ENCODE measurements around the gene RBPJ.
A peak's percentile ranks its signal among the peaks of the same experiment; 100 is the strongest.

Gene RBPJ

DNA sequence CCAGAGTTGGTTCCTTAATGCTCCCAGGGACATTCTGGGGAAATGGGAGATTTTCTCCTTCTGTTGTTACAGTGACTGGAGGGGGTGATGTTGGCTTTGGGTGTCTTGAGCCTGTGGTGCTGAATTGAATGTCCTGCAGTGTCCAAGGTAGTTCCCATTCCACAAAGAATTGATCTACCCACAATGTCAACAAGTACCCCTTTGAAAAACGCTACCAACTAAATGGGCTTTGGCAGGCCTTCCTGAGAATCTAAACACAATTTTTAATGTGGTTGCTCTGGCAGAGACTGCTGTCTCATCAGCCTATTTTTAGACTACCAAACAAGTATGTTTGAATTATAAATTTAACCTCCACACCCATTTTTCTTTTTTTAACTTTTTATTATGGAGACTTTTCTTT, 100.1 kb downstream of the RBPJ start:
- DNase-seq (no peak), ATAC-seq (no peak)

DNA sequence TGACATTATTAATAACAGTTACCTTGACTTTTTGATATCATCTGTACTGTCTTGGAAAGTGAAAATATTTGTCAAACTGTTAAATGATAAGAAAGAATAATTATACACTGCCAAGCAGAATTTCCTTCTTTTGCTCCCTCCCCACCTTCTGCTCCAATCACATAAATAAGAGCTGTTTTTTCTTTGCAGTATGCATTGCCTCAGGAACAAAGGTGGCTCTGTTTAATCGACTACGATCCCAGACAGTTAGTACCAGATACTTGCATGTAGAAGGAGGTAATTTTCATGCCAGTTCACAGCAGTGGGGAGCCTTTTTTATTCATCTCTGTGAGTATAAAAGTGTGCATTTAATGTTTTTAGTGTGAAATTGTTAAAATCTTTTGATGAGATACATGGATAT, 103.3 kb downstream of the RBPJ start:
- ATAC-seq: no peak
- no peak for DNase-seq

DNA sequence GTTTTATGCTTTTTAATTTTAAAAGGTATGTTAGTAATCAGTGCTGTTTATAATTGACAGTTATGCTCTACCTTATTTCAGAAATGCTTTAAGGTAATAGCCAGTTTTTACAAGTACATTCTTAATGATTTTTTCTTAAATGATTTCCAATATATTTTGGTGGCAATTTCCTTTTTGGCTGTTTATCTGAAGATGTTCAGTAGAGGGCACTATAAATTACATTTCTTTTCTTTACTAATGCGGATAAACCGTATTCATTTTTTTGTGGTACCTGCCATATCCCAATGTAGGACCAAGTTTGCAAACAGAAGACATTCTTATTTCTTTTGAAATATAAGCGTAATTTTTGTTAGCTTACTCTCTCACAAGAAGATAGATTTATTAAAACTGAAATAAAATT, 104.0 kb downstream of the RBPJ start:
- ATAC-seq (no peak), DNase-seq (no peak)

DNA sequence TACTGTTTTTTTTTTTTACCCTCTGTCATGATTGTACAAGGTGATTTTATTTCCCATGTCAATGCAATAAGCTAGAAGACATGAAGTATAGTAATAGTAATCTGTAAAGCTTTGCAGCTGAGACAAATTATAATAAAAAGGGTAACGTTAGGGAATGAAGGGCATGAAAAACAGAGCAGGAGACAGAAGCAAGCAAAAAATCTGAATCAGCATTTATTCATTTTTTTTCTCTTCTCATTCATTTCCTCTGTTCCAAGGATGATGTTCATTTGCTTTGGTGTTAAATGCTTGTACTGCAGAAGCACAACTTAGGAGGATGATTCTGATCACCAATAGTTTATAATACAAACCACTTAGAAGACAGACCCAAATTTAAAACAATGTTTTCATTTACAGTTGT, 105.1 kb downstream of the RBPJ start:
- no peak for DNase-seq
- no peak for ATAC-seq

DNA sequence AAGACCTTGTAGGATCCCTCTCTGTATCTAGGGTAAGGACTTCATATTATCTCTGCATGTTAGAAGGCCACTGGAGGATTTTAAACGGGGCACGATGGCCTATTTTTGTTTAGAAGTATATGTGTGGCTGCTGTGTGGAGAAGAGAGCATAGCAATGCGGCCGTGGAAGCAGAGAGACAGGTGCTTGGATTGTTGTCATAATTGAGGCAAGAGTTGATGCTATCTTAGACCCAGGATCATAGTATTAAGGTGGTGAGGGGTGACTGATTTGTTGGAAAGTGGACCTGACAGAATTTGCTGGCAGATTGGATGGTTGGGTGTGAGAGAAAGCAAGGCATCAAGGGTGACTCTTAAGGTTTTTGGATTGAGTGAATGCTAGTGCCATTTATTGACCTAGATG, 106.1 kb downstream of the RBPJ start:
- DNase-seq: no peak
- ATAC-seq: no peak

DNA sequence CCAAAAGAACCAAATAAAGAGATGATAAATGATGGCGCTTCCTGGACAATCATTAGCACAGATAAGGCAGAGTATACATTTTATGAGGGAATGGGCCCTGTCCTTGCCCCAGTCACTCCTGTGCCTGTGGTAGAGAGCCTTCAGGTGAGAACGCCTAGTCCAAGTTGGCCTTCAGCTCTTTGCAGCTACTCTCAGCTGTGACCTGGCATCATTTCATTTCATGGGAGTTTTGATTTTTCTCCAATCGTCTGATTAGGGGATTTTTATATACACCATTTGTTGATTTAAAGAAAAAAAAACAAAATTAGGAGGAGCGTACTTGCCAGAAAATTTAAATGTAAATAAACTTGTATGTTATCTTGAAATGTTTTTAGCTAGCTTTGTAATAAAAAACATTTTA, 109.1 kb downstream of the RBPJ start:
- no peak for ATAC-seq
- no peak for DNase-seq

DNA sequence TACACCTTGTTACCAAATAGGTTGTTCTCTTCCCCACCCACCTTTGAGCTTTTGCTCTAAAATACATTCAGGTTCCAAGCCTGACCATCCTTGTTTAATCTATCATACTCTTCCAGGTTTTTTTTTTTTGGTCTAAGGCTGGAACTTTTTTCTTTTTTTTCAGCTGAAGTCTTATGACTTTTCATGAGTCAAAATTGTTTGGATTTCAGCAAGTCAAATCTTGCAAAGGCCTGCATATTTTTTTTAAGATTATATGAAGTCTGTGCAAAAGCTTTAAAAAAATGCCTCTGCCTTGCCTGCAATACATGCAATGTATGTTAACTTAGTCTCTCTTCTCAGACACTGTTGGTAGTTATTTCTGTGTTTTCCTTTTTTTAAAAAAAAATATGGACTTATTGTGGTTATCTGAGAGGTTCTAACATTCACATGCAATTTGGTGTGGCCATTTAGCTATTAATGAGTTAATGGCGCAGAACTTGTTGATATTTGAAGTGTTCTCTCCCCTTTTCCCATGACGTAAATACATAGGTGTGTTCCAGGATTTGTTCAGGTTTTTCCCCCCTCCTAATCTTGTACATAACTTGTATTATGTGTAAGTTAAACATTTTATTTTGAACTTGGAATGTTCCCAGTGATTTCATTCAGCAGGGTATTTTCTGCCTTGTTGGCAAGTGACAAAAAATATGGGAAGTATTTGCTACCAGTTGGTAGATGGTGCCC, 110.8 kb downstream of the RBPJ start:
- no peak for DNase-seq
- no peak for ATAC-seq

DNA sequence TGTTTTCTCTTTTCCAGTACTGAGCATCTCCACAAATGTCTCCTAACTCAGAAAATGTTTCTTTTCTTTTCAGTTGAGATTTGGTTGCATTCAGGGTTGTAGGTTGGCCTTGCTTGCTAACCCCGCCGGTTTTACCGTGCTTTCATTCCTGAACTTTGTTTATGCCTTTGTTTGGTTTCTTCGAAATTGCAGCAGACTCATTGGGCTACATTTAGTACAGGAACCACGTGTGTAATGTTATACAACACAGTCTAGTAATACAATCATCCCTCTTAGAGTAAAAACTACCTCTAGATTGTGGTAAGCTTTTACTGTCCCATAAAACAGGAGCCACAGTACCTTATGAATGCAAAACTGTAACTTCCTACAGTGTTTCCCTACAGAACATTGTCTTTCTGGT, 111.6 kb downstream of the RBPJ start:
- ATAC-seq: no peak
- no peak for DNase-seq

DNA sequence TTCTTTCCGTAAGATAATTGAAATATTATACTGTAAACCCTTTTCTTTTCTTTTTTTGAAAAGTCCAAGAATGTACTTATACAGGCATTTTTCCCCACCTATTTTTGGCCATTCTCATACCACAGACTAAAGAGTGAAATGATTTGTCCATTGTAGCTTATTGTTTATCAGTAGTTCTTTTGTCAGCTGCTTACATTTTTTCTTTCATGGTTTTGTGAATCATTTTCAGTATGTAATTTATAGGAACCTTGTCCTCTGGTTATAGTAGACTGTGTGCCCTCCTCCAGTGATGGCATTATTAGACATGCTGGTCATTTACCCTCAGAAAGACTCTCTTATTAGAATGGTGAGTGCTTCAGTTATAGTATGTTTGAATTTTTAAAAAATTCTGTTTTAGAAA, 112.7 kb downstream of the RBPJ start:
- ATAC-seq (no peak), DNase-seq (no peak)

DNA sequence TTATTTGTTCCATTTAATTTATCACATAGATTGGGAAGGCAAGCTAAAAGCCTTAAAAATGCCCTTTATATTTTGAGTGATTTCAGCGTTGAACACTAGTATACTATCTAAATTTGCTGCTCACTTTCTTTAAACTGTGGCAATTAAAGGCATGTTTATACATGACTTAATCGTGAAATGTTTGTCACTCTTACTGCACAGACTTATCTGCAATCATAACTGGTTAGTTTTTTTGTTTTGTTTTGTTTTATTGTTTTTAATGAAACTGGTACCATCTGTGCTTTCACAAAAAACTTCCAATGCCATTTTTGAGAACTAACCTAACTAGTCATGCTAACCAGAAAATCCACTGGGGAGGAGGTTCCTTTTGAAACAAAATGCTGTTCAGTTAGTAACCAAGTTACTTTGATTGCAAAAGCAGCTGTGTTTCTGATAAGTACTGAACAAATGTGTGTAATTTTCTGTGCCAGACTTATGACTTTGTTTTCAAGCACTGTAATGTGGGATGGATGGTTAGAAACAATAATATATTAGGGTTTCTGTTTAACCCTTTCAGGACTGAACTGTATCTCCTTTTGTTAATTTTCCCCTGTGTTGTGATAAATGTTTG, 113.3 kb downstream of the RBPJ start:
- no peak for DNase-seq
- no peak for ATAC-seq

DNA sequence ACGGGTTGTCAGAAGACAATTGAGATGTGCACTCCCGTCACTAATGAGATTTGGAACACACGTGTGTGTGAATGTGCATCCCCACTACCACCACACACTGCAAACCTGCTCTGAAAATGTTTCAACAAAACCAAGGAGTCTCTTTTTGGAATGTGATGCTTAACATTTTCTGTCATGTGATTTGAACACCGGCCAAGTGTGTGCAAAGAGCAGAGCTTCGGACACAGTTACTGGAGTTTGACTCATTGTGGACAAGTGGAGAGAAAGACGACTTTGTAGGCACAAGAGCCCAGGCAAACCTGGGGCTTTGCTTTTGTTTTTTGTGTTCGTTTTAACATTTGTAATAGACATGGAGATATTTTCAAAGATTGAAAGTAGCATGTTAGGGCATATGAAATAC, 120.3 kb downstream of the RBPJ start:
- DNase-seq (no peak), ATAC-seq (no peak)

DNA sequence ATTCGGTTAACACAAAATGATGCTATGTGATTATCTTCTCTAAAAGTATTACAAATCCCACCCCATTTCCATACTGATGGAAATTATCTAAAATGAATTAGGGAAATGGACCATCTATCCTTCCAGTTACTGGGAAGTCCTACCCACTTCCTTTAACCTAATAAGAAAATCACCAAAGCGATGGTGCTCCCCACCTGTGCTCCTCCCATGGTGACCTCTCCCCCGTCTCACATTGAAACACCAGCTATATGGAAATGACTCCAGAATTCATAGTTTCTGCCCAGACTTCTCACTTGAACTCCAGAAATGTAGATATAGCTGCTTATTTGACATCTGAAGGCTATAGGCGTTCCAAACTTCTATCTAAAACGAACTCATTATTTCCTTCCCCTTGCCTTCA, 121.0 kb downstream of the RBPJ start:
- DNase-seq (no peak), ATAC-seq (no peak)

DNA sequence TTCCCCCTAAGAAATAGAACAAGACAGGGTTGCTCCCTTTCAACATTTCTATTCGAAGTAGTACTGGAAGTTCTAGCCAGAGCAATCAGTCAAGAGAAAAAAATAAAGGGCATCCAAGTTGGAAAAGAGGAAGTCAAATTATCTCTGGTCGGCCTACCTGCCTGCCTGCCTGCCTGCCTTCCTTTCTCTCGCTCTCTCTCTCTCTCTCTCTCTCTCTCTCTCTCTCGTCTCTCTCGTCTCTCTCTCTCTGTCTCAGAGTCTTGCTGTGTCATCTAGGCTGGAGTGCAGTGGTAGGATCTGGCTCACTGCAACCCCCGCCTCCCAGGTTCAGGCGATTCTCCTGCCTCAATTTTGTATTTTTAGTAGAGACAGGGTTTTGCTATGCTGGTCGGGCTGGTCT, 126.6 kb downstream of the RBPJ start:
- ATAC-seq (no peak), DNase-seq (no peak)

DNA sequence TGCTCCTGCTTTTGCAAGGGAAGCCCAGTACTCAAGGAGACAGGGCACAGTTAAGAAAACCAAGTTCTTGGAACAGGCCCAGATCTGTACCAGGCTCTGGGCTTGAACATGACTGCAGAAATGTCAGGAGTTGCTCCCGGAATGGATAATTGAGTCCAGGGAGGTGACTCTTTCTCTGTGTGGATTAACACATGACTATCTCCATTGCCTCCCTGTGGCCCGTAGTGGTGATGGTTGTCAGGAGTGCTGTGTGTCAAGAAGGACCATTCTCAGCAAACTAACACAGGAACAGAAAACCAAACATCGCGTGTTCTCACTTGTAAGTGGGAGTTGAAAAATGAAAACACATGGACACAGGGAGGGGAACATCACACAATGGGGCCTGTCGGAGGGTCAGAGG, 129.6 kb downstream of the RBPJ start:
- no peak for DNase-seq
- no peak for ATAC-seq

DNA sequence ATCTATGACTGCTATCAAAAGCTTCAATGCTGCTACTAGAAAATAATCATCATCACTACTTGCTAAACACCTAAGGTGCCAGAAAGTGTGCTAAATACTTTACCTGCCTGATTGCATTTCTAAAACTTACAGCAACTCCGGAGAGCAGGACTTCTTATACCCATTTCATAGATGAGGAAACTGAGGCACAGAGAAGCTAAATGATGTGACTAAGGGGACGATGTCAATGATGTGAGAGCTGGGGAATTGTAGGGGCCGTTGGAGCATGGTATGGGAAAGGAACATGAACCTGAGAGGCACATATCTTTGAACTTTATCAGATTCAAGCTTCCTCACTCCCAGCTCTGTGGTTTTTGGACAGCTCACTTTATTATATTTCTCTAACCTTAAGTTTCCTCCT, 130.8 kb downstream of the RBPJ start:
- DNase-seq (no peak), ATAC-seq (no peak)

DNA sequence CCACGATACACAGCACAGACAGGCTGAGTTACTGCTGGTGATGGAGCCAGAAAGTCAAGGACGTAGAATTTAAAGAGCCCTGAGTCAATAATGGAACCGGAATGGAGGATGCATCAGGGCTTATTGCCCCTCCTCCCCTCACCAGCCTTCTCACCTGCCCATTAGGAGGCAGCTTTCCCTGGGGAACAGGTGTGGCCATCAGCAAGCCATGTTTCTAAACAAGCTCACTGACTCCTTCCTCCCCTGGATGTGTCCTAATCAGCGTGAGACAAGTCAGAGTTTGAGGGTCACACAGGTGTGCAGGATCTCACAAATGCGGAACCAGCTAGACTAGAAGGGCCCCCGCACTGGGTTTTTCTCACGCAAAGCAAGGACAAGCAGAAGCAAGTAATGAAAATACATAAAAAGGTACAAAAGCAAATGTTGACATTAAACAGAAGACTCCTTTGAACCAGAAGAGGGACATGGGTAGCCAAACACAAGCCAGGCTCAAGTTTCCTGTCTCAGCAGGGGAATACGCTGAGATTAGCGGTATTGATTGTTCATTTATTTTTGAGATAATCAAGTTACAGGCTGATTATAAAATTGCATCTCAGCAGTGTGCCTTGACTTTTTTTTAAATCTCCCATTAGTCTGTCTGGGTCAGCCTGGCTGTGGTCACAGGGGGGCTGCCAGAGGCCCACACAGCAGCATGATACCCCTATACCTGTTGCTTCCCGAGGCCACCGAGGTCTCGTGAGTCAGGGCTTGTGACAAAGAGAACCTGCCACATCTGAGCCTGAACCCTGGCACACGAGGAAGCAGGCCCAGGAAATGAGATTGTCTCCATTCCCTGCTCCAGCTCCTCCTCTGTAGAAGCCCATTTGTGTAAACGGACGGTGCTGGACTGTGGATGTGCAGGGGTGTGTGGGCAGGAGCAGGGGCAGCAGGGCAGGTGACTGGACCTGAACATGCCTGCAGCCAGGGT, 132.0 kb downstream of the RBPJ start:
- peak; percentile 12 for ATAC-seq
- DNase-seq: no peak

DNA sequence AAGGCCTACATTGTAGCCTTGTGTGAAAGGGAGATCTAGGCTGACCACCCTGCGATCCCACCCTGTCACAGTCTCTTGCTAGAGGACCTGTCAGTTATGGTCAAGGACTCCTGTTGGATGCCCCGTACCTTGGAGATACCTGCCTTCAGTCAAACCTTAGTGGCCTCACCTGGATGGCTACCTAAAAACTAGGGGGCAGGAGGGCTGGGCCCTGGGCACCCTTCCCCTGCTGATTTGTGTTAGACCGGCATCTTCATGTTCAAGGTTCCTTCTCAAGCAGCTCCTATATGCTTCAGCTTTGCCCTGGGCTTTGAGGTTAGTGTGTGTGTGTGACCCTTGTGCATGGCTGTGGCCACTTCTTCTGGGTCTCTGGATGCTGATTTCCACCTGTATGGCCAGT, 134.1 kb downstream of the RBPJ start:
- DNase-seq: no peak
- no peak for ATAC-seq

DNA sequence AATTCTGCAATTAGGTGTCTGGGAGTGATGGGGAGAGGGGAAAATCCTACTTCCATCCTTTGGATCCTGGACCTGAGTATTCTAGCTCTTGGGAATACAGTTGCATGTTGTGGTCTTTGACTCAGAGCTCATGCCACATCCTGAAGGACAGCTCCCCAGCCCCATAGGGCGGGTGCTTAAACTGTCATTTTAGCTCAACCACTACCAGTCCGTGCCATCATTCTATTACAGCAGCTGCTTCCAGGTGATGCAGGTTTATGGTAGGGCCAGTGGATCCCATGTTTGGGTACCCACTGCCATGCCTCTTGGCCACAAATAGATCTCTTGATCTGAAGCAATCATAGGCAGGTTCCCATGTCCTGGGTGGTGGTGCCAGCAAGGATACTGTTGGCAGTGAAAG, 134.8 kb downstream of the RBPJ start:
- no peak for DNase-seq
- no peak for ATAC-seq

DNA sequence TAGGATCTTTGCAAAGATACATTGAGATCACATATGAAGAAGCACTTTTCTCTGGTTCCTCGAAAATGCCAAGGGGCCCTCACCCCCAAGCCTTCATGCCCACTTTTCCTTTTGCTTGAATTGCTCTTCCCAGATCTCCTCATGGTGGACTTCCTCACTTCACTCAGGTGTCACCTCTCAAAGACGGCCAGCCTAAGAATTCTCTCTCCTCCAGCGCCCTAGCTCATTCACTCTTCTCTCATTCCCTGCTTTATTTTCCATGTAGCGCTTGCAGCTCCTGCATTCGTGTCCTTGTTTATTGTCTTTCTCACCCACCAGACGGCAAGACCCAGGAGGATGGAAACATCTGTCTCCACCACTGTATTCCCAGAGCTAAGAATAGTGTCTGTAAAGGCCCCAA, 136.6 kb downstream of the RBPJ start:
- DNase-seq: no peak
- no peak for ATAC-seq

DNA sequence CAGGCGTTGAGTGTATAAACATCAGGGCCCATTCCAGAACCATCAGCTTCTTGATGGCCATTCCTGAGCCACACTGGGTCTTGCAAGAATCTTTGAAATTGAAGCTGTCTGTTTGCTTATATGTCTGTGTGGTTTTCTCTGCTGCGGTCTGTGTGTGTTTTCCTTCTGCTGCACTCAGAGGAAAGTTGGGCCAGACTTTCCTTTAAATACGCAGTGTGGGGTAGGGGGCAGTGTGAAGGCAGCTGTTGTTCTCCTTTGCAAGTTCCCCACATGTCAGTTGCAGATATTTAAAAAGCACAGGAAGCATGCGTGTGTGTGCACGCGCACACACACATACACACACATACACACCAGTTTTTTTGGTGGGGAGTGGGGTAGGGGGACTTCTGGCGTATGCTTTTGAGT, 137.3 kb downstream of the RBPJ start:
- DNase-seq: no peak
- ATAC-seq: no peak

DNA sequence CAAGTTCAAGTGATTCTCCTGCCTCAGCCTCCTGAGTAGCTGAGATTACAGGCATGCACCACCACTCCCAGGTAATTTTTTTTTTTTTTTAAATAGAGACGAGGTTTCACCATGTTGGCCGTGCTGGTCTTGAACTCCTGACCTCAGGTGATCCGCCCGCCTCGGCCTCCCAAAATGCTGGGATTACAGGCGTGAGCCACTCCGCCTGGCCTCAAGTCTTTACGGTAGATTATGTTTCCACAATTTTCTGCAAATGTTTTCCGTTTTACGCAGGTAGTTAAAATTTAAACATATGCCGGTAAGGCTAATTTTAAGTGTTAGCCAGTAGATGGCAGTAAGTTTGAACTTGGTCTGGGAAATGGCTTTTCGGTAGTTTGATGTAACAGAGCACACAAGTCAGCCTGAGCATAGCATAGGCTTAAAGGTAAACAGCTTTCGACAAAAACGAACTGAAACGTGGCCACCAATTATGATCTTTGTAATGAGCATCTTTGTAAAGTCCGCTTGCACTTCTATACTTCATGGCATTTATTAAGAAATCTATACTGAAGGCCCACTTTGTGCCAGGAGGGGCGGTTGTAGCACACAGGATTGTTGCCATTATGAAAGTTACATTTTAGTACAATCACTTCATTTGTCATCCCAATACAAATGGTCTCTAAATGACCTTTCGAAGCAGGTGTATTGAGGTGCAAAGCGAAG, 138.4 kb downstream of the RBPJ start:
- DNase-seq: no peak
- peak; percentile 29 for ATAC-seq

DNA sequence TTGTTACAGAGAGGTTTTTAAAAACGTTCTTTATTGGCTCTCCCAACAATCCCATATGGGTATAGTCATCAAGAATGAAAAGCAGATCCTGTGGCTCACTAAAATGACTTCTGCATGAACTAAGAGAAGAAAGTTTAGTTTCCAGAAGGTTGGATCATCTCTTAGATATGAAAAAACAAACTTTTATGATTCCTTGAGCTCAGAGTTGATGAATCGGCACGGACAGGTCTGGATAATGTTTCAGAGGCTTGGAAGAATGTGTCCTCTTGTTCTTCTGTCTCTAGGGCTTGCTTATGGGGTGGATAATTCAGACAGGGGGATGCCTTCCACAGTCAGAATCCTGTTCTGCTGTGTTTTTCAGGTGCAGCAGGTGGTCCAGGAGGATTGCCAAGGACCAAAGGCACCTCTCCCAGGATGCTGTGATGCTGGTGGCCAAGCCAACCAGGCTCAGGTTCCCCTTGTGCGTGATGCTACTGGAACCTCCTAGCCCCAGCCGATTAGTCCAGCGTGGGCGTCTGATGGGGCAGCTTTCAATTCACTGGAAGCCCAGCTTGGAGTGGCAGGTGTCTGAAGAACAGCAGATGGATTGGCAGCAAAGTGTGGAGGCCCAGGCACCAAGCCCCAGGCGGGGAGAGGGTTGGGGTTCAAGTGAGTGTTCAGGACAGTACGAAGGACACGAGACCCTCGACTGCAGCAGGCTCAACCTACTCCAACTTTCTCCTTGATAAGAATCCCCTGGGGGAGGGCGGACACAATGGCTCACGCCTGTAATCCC, 139.1 kb downstream of the RBPJ start:
- DNase-seq: no peak
- ATAC-seq: no peak
